ENCODE results near the gene KRTAP5-11.
"Not testable (repeated sequence)": the region's sequence is repeated elsewhere in the genome, so short reads cannot be mapped to it uniquely, and the experiment has no call there.

GRCh38 chr11:71540521-71541304 lies 42.0 kb downstream of the KRTAP5-11 start:
- not testable (repeated sequence) for TF ChIP-seq CTCF (IDR thresholded peaks at IDR 0.05; ENCODE audit: control extremely low read depth in 1 of 3, insufficient read depth in 1 of 3, low read depth in 1 of 3, low read length in 3 of 3); POLR2A (IDR thresholded peaks at IDR 0.05; ENCODE audit: control extremely low read depth in 1 of 2, low read depth in 2 of 2, low read length in 2 of 2); ATF3 (IDR thresholded peaks at IDR 0.05; ENCODE audit: insufficient read depth, low read depth, low read length); GABPA (IDR thresholded peaks at IDR 0.05; ENCODE audit: borderline replicate concordance, insufficient read depth, low read length); EZH2 (IDR thresholded peaks at IDR 0.05; ENCODE audit: low read depth, low read length, severe bottlenecking); USF2 (IDR thresholded peaks at IDR 0.05; ENCODE audit: low read length); MAX (IDR thresholded peaks at IDR 0.05); POU5F1 (IDR thresholded peaks at IDR 0.05; ENCODE audit: low read depth, low read length); KDM5A (IDR thresholded peaks at IDR 0.05; ENCODE audit: low read length)

Measured in H1 (cell line).